ENCODE measurements around the gene INIP.

INIP gene

DNA sequence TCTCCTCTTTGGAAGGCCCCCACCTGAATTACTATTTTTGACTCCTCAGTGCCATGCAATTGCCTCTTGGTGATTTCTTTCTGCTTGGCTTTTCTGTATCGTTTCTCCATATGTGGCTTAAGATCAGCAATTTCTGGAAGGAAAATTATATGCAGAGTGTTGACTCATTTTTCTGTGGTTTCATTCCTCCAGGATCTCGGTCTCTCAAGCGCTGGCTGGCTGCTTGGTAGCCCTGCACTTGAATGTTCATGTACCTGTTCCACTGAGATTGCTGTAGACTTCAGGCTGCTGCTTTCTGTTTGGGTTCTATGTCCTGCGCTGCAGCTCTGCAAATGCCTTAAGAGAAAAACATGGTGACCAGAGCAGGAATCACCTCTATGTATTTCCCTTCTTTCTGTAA lies 77.6 kb downstream of the INIP start:
- Histone ChIP-seq H3K9me3 (ENCODE audit: control insufficient read depth, low read length) (peaks cover 21% of the 10 kb centered on the region), H4K91ac (ENCODE audit: low read length) (no peak overlapping the region), H2AFZ (ENCODE audit: low read depth, low read length) (no peak overlapping the region), H3K18ac (ENCODE audit: low read depth in 1 of 2, low read length in 2 of 2) (no peak overlapping the region), H3K4me2 (ENCODE audit: low read length, poor library complexity, severe bottlenecking) (no peak overlapping the region), H2BK120ac (ENCODE audit: low read depth, low read length) (no peak overlapping the region), H3K79me1 (replicated peaks; ENCODE audit: low read length, poor library complexity, severe bottlenecking) (peaks cover 4% of the 10 kb centered on the region), H3K14ac (ENCODE audit: low read length in 2 of 2) (no peak overlapping the region), H3K23ac (ENCODE audit: low read length in 2 of 2) (no peak overlapping the region), H3K4me1 (ENCODE audit: control insufficient read depth, insufficient read depth, low read depth, low read length) (no peaks in the 10 kb centered on the region), H2BK5ac (ENCODE audit: low read depth, low read length, poor library complexity, severe bottlenecking) (no peak overlapping the region), H4K8ac (ENCODE audit: low read length) (no peak overlapping the region), H2AK5ac (ENCODE audit: low read length, severe bottlenecking) (no peak overlapping the region), H3K4me3 (ENCODE audit: insufficient read depth in 1 of 2, low read depth in 1 of 2, low read length in 2 of 2) (no peak overlapping the region), H2BK12ac (ENCODE audit: low read length in 2 of 2) (no peak overlapping the region), H3K9ac (ENCODE audit: low read length) (no peak overlapping the region), H3K4ac (ENCODE audit: low read depth in 1 of 2, low read length in 2 of 2) (no peak overlapping the region), H3K27ac (ENCODE audit: low read length, poor library complexity, severe bottlenecking) (no peak overlapping the region), H3K27me3 (ENCODE audit: control insufficient read depth in 1 of 2, insufficient read depth in 1 of 2, low read length in 2 of 2) (no peaks in the 10 kb centered on the region), H2BK15ac (ENCODE audit: low read depth, poor library complexity, severe bottlenecking) (no peak overlapping the region), H3K36me3 (ENCODE audit: control insufficient read depth in 1 of 2, insufficient read depth in 2 of 2, low read depth in 1 of 2, low read length in 2 of 2) (no peaks in the 10 kb centered on the region)
- WGBS, result 96% methylated on average over 4 of the region's 4 CpGs
- no peak for DNase-seq
